Measurements from ENCODE around the gene LSR. TPM values are rescaled to one million over a fixed set of nuclear protein-coding genes. Genes with fewer than 3 reads are reported as not detected.
"Not testable (repeated sequence)": the region's sequence is repeated elsewhere in the genome, so short reads cannot be mapped to it uniquely, and the experiment has no call there.

LSR gene
- total RNA-seq, 5 donors from 2014 or later (not counting 1 experiment from before 2014, with no cell fraction given): 36.8 to 64.9 (median 57.4) TPM

DNA sequence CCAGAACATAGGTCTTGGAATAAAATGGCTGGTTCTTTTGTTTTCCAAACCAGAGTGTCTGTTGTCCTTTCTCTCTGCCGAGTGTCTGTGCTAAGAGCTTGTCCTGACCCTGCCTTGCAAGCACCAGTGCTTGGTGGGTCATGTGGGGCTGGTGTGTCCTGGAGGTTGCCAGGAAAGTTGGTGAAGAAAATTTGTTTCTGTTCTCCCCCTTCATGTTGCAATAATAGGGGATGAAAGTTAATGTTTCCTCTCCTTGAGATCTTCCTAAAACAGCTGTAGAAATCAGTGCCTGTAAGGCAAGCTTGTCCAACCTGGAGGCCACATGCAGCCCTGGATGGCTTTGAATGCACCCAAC lies 36.3 kb downstream of the LSR start:
- ChIA-PET POLR2A (no interaction called here), CTCF (no interaction called here)
- Mint-ChIP-seq H3K4me3 (no peak overlapping the region), H3K27me3 (peaks cover 19% of the 10 kb centered on the region in 2 donors), H3K4me1 (peaks cover 3 to 14% (median 5%) of the 10 kb centered on the region in 3 donors), H3K9me3 (no peaks in the 10 kb centered on the region), H3K36me3 (no peaks in the 10 kb centered on the region), H3K27ac (no peak overlapping the region)
- H3K4me3 ChIP-seq (ENCODE audit: control insufficient read depth in 1 of 2, extremely low read depth in 1 of 2, low read length in 1 of 2): no peak overlapping the region
- peaks cover 0 to 3% of the 10 kb centered on the region in 2 experiments for H3K4me1 ChIP-seq (ENCODE audit: control insufficient read depth in 1 of 2, extremely low read depth in 1 of 2, insufficient read depth in 2 of 2, low read length in 2 of 2)
- no peaks in the 10 kb centered on the region for H3K36me3 ChIP-seq (ENCODE audit: control insufficient read depth in 2 of 2, extremely low read depth in 1 of 2, insufficient read depth in 1 of 2, low read length in 1 of 2)
- ATAC-seq (replicated peaks in 1 of 4) (no peak), DNase-seq (no peak)
- WGBS (ENCODE audit: insufficient coverage): no CpG with 5 or more reads among the region's 1 CpG
- no peaks in the 10 kb centered on the region for H3K9me3 ChIP-seq
- H3K27me3 ChIP-seq (replicated peaks in 1 of 2; ENCODE audit: control insufficient read depth in 2 of 2, extremely low read depth in 1 of 2, insufficient read depth in 2 of 2, low read length in 1 of 2): peaks cover 0 to 45% of the 10 kb centered on the region in 2 experiments
- no peak overlapping the region for H3K27ac ChIP-seq (ENCODE audit: low read length)

DNA sequence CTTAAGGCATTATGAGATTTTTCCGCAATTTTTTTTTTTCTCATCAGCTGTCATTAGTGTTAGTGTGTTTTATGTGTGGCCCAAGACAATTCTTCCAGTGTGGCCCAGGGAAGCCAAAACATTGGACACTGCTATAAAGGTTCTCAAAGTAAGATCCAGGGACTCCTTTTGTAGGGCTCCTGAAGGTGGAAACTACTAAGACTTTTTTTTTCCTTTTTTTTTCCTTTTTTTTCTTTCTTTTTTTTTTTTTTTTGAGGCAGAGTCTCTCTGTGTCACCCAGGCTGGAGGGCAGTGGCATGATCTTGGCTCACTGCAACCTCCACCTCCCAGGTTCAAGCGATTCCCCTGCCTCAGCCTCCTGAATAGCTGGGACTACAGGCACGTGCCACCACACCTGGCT lies 36.7 kb downstream of the LSR start:
- H3K9me3 Mint-ChIP-seq; H3K27ac Mint-ChIP-seq; CTCF ChIA-PET; H3K4me1 ChIP-seq (ENCODE audit: control insufficient read depth in 1 of 2, extremely low read depth in 1 of 2, insufficient read depth in 2 of 2, low read length in 2 of 2); DNase-seq; ATAC-seq (replicated peaks in 1 of 4); H3K4me3 ChIP-seq (ENCODE audit: control insufficient read depth in 1 of 2, extremely low read depth in 1 of 2, low read length in 1 of 2); H3K9me3 ChIP-seq; H3K27ac ChIP-seq (ENCODE audit: low read length); H3K4me3 Mint-ChIP-seq; POLR2A ChIA-PET; H3K36me3 ChIP-seq (ENCODE audit: control insufficient read depth in 2 of 2, extremely low read depth in 1 of 2, insufficient read depth in 1 of 2, low read length in 1 of 2); H3K36me3 Mint-ChIP-seq: not testable (repeated sequence)
- no CpG with 5 or more reads among the region's 3 CpGs for WGBS (ENCODE audit: insufficient coverage)
- Mint-ChIP-seq H3K4me1 (peaks cover 3 to 13% (median 5%) of the 10 kb centered on the region in 3 donors), H3K27me3 (peaks cover 19% of the 10 kb centered on the region in 2 donors)
- peaks cover 0 to 47% of the 10 kb centered on the region in 2 experiments for H3K27me3 ChIP-seq (replicated peaks in 1 of 2; ENCODE audit: control insufficient read depth in 2 of 2, extremely low read depth in 1 of 2, insufficient read depth in 2 of 2, low read length in 1 of 2)

DNA sequence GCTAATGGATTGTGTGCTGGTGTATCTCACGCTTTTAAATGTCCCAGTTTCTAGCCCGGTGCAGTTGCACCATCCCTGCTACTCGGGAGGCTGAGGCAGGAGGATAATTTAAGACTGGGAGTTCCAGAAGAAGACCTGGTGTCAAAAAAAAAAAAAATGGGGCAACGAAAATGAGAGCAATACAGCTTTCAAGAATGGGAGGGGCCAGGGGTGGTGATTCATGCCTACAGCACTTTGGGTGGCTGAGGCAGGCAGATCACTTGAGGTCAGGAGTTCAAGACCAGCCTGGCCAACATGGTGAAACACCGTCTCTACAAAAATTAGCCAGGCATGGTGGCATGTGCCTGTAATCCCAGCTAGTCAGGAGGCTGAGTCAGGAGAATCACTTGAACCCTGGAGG lies 37.3 kb downstream of the LSR start:
- CTCF ChIA-PET; H3K27ac Mint-ChIP-seq; H3K36me3 Mint-ChIP-seq; POLR2A ChIA-PET; H3K9me3 ChIP-seq; H3K27ac ChIP-seq (ENCODE audit: low read length); H3K4me3 Mint-ChIP-seq; ATAC-seq (replicated peaks in 1 of 4); DNase-seq; H3K36me3 ChIP-seq (ENCODE audit: control insufficient read depth in 2 of 2, extremely low read depth in 1 of 2, insufficient read depth in 1 of 2, low read length in 1 of 2); H3K4me3 ChIP-seq (ENCODE audit: control insufficient read depth in 1 of 2, extremely low read depth in 1 of 2, low read length in 1 of 2); H3K9me3 Mint-ChIP-seq; H3K4me1 ChIP-seq (ENCODE audit: control insufficient read depth in 1 of 2, extremely low read depth in 1 of 2, insufficient read depth in 2 of 2, low read length in 2 of 2): not testable (repeated sequence)
- 60% methylated on average over 3 of the region's 5 CpGs for WGBS (ENCODE audit: insufficient coverage)
- H3K27me3 ChIP-seq (replicated peaks in 1 of 2; ENCODE audit: control insufficient read depth in 2 of 2, extremely low read depth in 1 of 2, insufficient read depth in 2 of 2, low read length in 1 of 2): peaks cover 0 to 45% of the 10 kb centered on the region in 2 experiments
- Mint-ChIP-seq H3K4me1 (peaks cover 3 to 10% (median 5%) of the 10 kb centered on the region in 3 donors), H3K27me3 (peaks cover 19 to 21% of the 10 kb centered on the region in 2 donors)

DNA sequence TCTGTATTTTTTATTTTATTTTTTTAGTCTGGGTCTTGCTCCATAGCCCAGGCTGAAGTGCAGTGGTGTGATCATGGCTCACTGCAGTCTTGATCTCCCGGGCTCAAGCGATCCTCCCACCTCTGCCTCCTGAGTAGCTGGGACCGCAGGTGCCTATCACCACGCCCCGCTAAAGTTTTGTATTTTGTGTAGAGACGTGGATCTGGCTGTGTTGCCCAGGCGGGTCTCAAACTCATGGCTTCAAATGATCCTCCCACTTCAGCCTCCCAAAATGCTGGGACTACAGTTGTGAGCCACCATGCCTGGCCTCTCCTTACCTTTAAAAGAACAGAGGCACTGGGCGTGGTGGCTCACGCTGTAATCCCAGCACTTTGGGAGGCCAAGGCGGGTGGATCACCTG lies 38.9 kb downstream of the LSR start:
- WGBS (ENCODE audit: insufficient coverage): no CpG with 5 or more reads among the region's 10 CpGs
- H3K27ac Mint-ChIP-seq: no peak overlapping the region
- Histone ChIP-seq H3K36me3 (ENCODE audit: control insufficient read depth in 2 of 2, extremely low read depth in 1 of 2, insufficient read depth in 1 of 2, low read length in 1 of 2) (no peaks in the 10 kb centered on the region), H3K9me3 (no peaks in the 10 kb centered on the region), H3K4me1 (ENCODE audit: control insufficient read depth in 1 of 2, extremely low read depth in 1 of 2, insufficient read depth in 2 of 2, low read length in 2 of 2) (no peaks in the 10 kb centered on the region), H3K27ac (ENCODE audit: low read length) (no peak overlapping the region), H3K4me3 (ENCODE audit: control insufficient read depth in 1 of 2, extremely low read depth in 1 of 2, low read length in 1 of 2) (no peak overlapping the region), H3K27me3 (replicated peaks in 1 of 2; ENCODE audit: control insufficient read depth in 2 of 2, extremely low read depth in 1 of 2, insufficient read depth in 2 of 2, low read length in 1 of 2) (peaks cover 0 to 37% of the 10 kb centered on the region in 2 experiments)
- no peak overlapping the region for H3K4me3 Mint-ChIP-seq
- ChIA-PET POLR2A (no interaction called here), CTCF (interaction anchor here (0.6 kb wide), 2 partner anchors 12 to 13 kb away, joined by 3 to 4 read pairs; no protein-coding TSS in a partner anchor)
- ATAC-seq (replicated peaks in 1 of 4) (no peak), DNase-seq (no peak)
- no peaks in the 10 kb centered on the region for H3K9me3 Mint-ChIP-seq
- H3K4me1 Mint-ChIP-seq: no peaks in the 10 kb centered on the region
- no peaks in the 10 kb centered on the region for H3K36me3 Mint-ChIP-seq
- H3K27me3 Mint-ChIP-seq: peaks cover 16 to 17% of the 10 kb centered on the region in 2 donors

DNA sequence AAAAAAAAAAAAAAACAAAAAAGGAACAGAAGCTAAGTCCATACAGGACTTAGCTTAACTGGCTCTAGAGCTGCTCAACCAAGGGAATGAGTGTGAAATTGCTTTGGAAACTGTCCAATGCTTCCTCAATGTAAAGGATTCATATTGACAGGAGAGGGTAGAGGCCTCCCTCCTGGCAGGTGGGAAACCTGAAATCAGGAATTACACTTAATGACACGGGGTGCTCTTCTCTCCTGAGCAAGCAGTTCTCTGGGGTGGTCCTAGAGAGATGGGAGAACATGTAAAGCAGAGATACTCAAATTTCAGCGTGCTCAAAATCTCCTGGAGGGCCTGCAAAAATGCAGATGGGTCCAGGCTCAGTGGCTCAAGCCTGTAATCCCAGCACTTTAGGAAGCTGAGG lies 39.5 kb downstream of the LSR start:
- no peaks in the 10 kb centered on the region for H3K36me3 ChIP-seq (ENCODE audit: control insufficient read depth in 2 of 2, extremely low read depth in 1 of 2, insufficient read depth in 1 of 2, low read length in 1 of 2)
- Mint-ChIP-seq H3K36me3 (no peaks in the 10 kb centered on the region), H3K4me1 (no peaks in the 10 kb centered on the region), H3K27me3 (peaks cover 10 to 13% of the 10 kb centered on the region in 2 donors), H3K4me3 (no peak overlapping the region), H3K9me3 (no peaks in the 10 kb centered on the region), H3K27ac (no peak overlapping the region)
- ChIA-PET CTCF (interaction anchor here in 1 of 2 donors (0.6 kb wide), 1 partner anchor 13 kb away, joined by 4 read pairs; no protein-coding TSS in a partner anchor), POLR2A (interaction anchor here in 1 of 2 donors (0.6 kb wide), 1 partner anchor 18 kb away, joined by 3 read pairs; no protein-coding TSS in a partner anchor)
- H3K27ac ChIP-seq (ENCODE audit: low read length): no peak overlapping the region
- no peaks in the 10 kb centered on the region for H3K9me3 ChIP-seq
- DNase-seq (no peak), ATAC-seq (replicated peaks in 1 of 4) (no peak)
- 92% methylated on average over 2 of the region's 2 CpGs for WGBS (ENCODE audit: insufficient coverage)
- peaks cover 0 to 35% of the 10 kb centered on the region in 2 experiments for H3K27me3 ChIP-seq (replicated peaks in 1 of 2; ENCODE audit: control insufficient read depth in 2 of 2, extremely low read depth in 1 of 2, insufficient read depth in 2 of 2, low read length in 1 of 2)
- no peaks in the 10 kb centered on the region for H3K4me1 ChIP-seq (ENCODE audit: control insufficient read depth in 1 of 2, extremely low read depth in 1 of 2, insufficient read depth in 2 of 2, low read length in 2 of 2)
- no peak overlapping the region for H3K4me3 ChIP-seq (ENCODE audit: control insufficient read depth in 1 of 2, extremely low read depth in 1 of 2, low read length in 1 of 2)

DNA sequence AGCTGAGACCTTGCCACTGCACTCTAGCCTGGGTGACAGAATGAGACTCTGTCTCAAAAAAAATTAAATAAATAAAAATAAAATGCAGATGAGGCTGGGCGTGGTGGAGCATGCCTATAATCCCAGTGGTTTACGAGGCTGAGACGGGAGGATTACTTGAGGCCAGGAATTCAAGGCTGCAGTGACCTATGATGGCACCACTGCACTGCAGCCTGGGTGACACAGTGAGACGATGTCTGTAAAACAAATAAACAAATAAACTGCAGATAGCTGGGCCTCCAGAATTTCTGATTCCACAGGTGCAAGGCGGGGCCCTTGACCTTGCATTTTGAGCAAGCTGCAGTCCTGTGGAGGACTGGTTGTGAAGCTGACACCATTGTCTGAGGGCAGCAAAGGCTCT lies 40.1 kb downstream of the LSR start:
- Histone ChIP-seq H3K4me3 (ENCODE audit: control insufficient read depth in 1 of 2, extremely low read depth in 1 of 2, low read length in 1 of 2) (no peak overlapping the region), H3K9me3 (no peaks in the 10 kb centered on the region), H3K36me3 (ENCODE audit: control insufficient read depth in 2 of 2, extremely low read depth in 1 of 2, insufficient read depth in 1 of 2, low read length in 1 of 2) (no peaks in the 10 kb centered on the region), H3K27ac (ENCODE audit: low read length) (no peak overlapping the region), H3K4me1 (ENCODE audit: control insufficient read depth in 1 of 2, extremely low read depth in 1 of 2, insufficient read depth in 2 of 2, low read length in 2 of 2) (no peaks in the 10 kb centered on the region), H3K27me3 (replicated peaks in 1 of 2; ENCODE audit: control insufficient read depth in 2 of 2, extremely low read depth in 1 of 2, insufficient read depth in 2 of 2, low read length in 1 of 2) (peaks cover 0 to 33% of the 10 kb centered on the region in 2 experiments)
- no peaks in the 10 kb centered on the region for H3K4me1 Mint-ChIP-seq
- no peak for DNase-seq
- no peak for ATAC-seq (replicated peaks in 1 of 4)
- no peaks in the 10 kb centered on the region for H3K36me3 Mint-ChIP-seq
- H3K27ac Mint-ChIP-seq: no peak overlapping the region
- no peaks in the 10 kb centered on the region for H3K9me3 Mint-ChIP-seq
- ChIA-PET CTCF (interaction anchor here in 1 of 2 donors (0.7 to 0.8 kb wide), 2 partner anchors 42 to 725 kb away, joined by 4 to 7 read pairs; partner anchors contain the start of gene ALKBH6), POLR2A (no interaction called here)
- WGBS (ENCODE audit: insufficient coverage): 83% methylated on average over 5 of the region's 5 CpGs
- H3K4me3 Mint-ChIP-seq: no peak overlapping the region
- H3K27me3 Mint-ChIP-seq: peaks cover 7 to 11% of the 10 kb centered on the region in 2 donors

Data from T-cell (primary cell).